Heart left ventricle (tissue), 16 donors: ENCODE data around the gene SPTBN1. TPM values are rescaled to one million over a fixed set of nuclear protein-coding genes. Genes with fewer than 3 reads are reported as not detected.

ENCODE experiments used
- ATAC-seq, 4 donors: fragments of 200-7000 bp; cut with Tn5 transposase; one replicate each; pipeline ENCODE4 v1.9.1; 2020 to 2022; ENCODE audit warnings: moderate library complexity in 4 of 4, mild to moderate bottlenecking in 3 of 4, moderate number of reproducible peaks in 1 of 4
- DNase-seq, 5 donors: peaks; one replicate each; pipeline ENCODE4 v3.0.0-alpha.2; 2020
- H3K27ac ChIP-seq, 12 donors: fragments of 200-600 bp; sonication (generic) in 4 of 12; one replicate each; pipeline versions ENCODE4 v1.5.0 to v1.8.0; 2016 to 2022; ENCODE audit warnings: mild to moderate bottlenecking in 2 of 12
- H3K27me3 ChIP-seq, 9 donors: fragments of 200-600 bp; sonication (generic) in 2 of 9; one replicate each; pipeline versions ENCODE4 v1.5.1 to v1.8.0; 2016 to 2022; ENCODE audit warnings: mild to moderate bottlenecking in 3 of 9
- H3K36me3 ChIP-seq, 9 donors: fragments of 200-600 bp; sonication (generic) in 2 of 9; one replicate each; pipeline versions ENCODE4 v1.5.0 to v1.8.0; 2018 to 2022; ENCODE audit warnings: mild to moderate bottlenecking in 2 of 9
- H3K4me1 ChIP-seq, 12 donors: fragments of 200-600 bp; sonication (generic) in 4 of 12; one replicate each; pipeline versions ENCODE4 v1.5.0 to v1.8.0; 2016 to 2022; ENCODE audit warnings: mild to moderate bottlenecking in 3 of 12
- H3K4me3 ChIP-seq, 12 donors: fragments of 200-600 bp; sonication (generic) in 4 of 12; one replicate each; pipeline versions ENCODE4 v1.5.0 to v1.8.0; 2017 to 2022; ENCODE audit warnings: mild to moderate bottlenecking in 9 of 12, moderate library complexity in 4 of 12
- H3K9me3 ChIP-seq, 12 donors: fragments of 200-600 bp; sonication (generic) in 4 of 12; one replicate each; pipeline versions ENCODE4 v1.5.0 to v1.8.0; 2016 to 2022; ENCODE audit warnings: mild to moderate bottlenecking in 1 of 12
- POLR2A ChIP-seq, 2 donors: fragments of 450-650 bp; IDR thresholded peaks; one replicate each; pipeline ENCODE4 v1.6.1; 2017; ENCODE audit warnings: antibody characterized with exemption in 2 of 2, mild to moderate bottlenecking in 2 of 2, moderate library complexity in 2 of 2
- WGBS, 4 donors: extraction: QIAGEN DNeasy Blood & Tissue Kit in 2 of 4; methylation state at CpG; one replicate each; pipeline versions ENCODE4 v1.1.5 to v1.1.7; 2013 to 2018; 5-methylcytosine and 5-hydroxymethylcytosine counted together
- intact Hi-C, 10 donors: fragments of 100-400 bp; cut with DNase I; formaldehyde crosslinking; loops; one replicate each; pipeline versions ENCODE4 v1.11.1 to v1.14.2; 2022
- polyA plus RNA-seq, 2 donors: library from polyadenylated mRNA; stranded (reverse); fragments of 200-250 nt; gene quantifications; one replicate each; pipeline ENCODE4 v1.2.3, GENCODE V29; 2013
- total RNA-seq, 9 donors: library from RNA; depleted of rRNA in 2 of 9; stranded (reverse); fragments of >200 nt in 2 of 9; fragmentation: NEBNext Ultra II Directional in 3 of 9; extraction: Animal tissue kit (Norgen Biotek cat#: 25700) in 3 of 9; gene quantifications; one replicate each; pipeline versions ENCODE4 v1.1.0 to v1.2.4, GENCODE V29; 2016 to 2023
- TF ChIP-seq, protein P1 (sequence below), 12 donors: fragments of 200-600 bp; sonication (generic) in 4 of 12; IDR thresholded peaks; one replicate each; pipeline versions ENCODE4 v1.5.0 to v1.8.0; 2018 to 2022; ENCODE audit warnings: antibody characterized with exemption in 12 of 12, mild to moderate bottlenecking in 5 of 12
- donor health status: ischemic (EF 13 %, LVEDD 7.1; RV severe dilation, severe dysfunction).
- donor health status: healthy with polysubstance abuse.
- donor health status: DM: no; HTN: yes; CAD: no.
- donor health status: DM: no; HTN: no; CAD: no.
- donor health status: ischemic (EF 25% LVEDD 6.9; RV normal size, moderate dysfunction).
- donor health status: ischemic (EF 25% LVEDD 5.7; RV mildly dilated, moderate dysfunction).
- donor health status: healthy.
- donor health status: DM: yes; HTN: yes; CAD: no.
- donor health status: ischemic (EF 35%, LVEDD 5.7; RV mildly dilated, moderate dysfunction).
- donor health status: nonischemic (EF 11% LVEDD 7.7; RV severe dilation, severe dysfunction).
- donor health status: DM: yes; HTN: yes; CAD: no.
- donor health status: PGD.
- donor health status: ischemic (EF 29% LVEDD 5.4; RV normal size, mild dysfunction).
- donor health status: nonischemic (EF 23%, LVEDD 6.1; RV moderate dilation, normal function).

Gene SPTBN1
- total and polyA plus RNA-seq, 11 donors: 124 to 659 (median 422) TPM

DNA sequence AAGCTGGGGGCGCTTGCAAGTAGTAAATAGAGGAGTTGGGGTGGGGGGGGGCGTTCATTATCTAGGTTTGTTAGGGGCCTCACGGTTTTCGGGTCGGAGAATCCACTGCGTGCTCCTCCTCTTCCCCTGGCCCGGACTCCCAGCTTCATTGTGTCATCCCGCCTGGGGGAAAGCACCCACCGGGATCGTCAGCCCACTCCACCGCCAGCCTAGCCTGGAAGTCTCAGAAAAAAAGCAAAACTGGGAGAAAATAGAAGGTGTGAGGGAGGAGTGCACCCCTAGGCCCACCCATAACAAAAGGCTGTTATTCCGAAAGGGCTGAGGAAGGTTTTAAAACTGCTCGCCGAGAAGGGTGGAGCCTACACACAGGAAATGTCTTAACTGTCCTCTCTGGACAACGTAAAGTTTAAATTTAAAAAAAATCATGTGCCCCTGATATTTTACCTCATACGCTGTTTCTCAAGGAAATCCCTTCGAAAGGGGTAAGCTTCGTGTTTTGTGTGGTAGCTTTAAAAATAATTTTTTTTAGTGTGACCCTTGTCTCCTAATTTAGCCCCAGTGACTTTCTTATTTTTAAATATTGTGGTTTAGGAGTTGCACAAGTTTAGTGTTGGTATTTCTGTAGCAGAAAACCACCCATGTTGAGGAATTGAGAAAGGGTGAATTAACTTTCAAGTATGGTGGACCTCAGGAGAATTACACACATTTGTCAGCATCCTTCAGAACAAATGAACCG lies 104.2 kb downstream of the SPTBN1 start:
- peak overlapping the region in 10 of 12 donors; percentile 25 to 67 (median 56) for H3K4me3 ChIP-seq
- TF ChIP-seq, protein P1, sequence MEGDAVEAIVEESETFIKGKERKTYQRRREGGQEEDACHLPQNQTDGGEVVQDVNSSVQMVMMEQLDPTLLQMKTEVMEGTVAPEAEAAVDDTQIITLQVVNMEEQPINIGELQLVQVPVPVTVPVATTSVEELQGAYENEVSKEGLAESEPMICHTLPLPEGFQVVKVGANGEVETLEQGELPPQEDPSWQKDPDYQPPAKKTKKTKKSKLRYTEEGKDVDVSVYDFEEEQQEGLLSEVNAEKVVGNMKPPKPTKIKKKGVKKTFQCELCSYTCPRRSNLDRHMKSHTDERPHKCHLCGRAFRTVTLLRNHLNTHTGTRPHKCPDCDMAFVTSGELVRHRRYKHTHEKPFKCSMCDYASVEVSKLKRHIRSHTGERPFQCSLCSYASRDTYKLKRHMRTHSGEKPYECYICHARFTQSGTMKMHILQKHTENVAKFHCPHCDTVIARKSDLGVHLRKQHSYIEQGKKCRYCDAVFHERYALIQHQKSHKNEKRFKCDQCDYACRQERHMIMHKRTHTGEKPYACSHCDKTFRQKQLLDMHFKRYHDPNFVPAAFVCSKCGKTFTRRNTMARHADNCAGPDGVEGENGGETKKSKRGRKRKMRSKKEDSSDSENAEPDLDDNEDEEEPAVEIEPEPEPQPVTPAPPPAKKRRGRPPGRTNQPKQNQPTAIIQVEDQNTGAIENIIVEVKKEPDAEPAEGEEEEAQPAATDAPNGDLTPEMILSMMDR (IDR thresholded peaks at IDR 0.05): no peak
- no peak for TF ChIP-seq POLR2A (IDR thresholded peaks at IDR 0.05)
- DNase-seq: peak in 2 of 5 donors; percentile 41 to 66
- H3K27me3 ChIP-seq: no peaks in the 10 kb centered on the region
- H3K4me1 ChIP-seq: peaks cover 24 to 95% (median 86%) of the 10 kb centered on the region in 12 donors
- no peaks in the 10 kb centered on the region for H3K9me3 ChIP-seq
- 13 to 25% (median 20%) methylated on average over 19 of the region's 19 CpGs for WGBS, 4 donors
- ATAC-seq: peak in 3 of 4 donors; percentile 27 to 65 (median 37)
- H3K27ac ChIP-seq: peak overlapping the region; percentile 64 to 94 (median 84)
- H3K36me3 ChIP-seq: peaks cover 0 to 7% (median 0%) of the 10 kb centered on the region in 9 donors
- intact Hi-C loops: loop anchor here in 2 of 10 donors (5.0 kb wide), 2 partner anchors 33 to 37 kb away; no protein-coding TSS in a partner anchor

DNA sequence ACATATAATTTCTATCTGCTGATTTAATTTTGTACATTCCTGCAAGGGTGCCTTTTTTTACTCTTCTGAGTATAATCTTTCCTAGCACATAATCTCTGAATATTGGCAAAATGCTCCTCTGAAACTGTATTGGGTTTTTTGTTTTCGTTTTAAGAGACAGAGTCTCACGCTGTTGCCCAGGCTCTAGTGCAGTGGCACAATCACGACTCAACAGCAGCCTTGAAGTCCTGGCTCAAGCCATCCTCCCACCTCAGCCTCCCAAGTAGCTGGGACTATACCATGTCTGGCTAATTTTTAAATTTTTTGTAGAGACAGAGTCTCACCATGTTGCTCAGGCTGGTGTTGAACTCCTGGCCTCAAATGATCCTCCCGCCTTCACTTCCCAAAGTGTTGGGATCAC lies 104.9 kb downstream of the SPTBN1 start:
- WGBS, 4 donors: 44 to 61% (median 48%) methylated on average over 3 to 4 of the region's 4 CpGs
- H3K4me1 ChIP-seq: peaks cover 24 to 94% (median 82%) of the 10 kb centered on the region in 12 donors
- intact Hi-C loops: loop anchor here in 2 of 10 donors (5.0 kb wide), 2 partner anchors 34 to 36 kb away; no protein-coding TSS in a partner anchor

DNA sequence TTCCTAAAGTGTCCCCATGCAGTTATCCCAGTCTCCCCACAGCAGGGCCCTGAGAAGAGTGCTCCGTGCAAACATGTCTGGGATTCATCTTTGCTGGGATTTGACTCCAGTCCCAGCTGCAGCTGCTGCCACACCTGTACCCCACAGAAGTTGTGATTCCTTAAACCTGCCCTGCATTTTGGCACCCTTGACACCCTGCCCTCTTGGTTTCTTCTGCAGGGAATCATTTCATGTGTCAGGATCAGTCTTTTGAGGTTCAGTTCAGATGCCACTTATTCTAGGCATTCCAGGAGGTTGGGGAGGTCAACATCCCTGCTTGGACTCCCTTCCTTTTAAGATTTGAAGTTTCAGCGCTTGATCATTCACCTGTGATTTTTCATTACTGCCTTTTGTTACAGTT lies 108.3 kb downstream of the SPTBN1 start:
- Histone ChIP-seq H3K27me3 (no peaks in the 10 kb centered on the region), H3K4me3 (no peak overlapping the region), H3K4me1 (peaks cover 13 to 88% (median 72%) of the 10 kb centered on the region in 12 donors), H3K27ac (no peak overlapping the region), H3K9me3 (no peaks in the 10 kb centered on the region), H3K36me3 (peaks cover 0 to 18% (median 0%) of the 10 kb centered on the region in 9 donors)
- intact Hi-C loops: loop anchor here in 2 of 10 donors (5.0 kb wide), 2 partner anchors 33 to 37 kb away; no protein-coding TSS in a partner anchor
- ATAC-seq (no peak), DNase-seq (no peak)
- WGBS, 4 donors: 62 to 81% (median 63%) methylated on average over 2 of the region's 2 CpGs
- TF ChIP-seq POLR2A (IDR thresholded peaks at IDR 0.05): no peak
- TF ChIP-seq, protein P1 (IDR thresholded peaks at IDR 0.05): no peak

More for the DNA sequence above, 104.9 kb downstream of the SPTBN1 start:
- Histone ChIP-seq H3K36me3 (peaks cover 0 to 7% (median 0%) of the 10 kb centered on the region in 9 donors), H3K4me3 (peak overlapping the region in 7 of 12 donors; percentile 25 to 67 (median 56)), H3K27ac (peak overlapping the region in 10 of 12 donors; percentile 78 to 94 (median 84)), H3K27me3 (no peaks in the 10 kb centered on the region), H3K9me3 (no peaks in the 10 kb centered on the region)
- ATAC-seq (no peak), DNase-seq (no peak)
- TF ChIP-seq POLR2A (IDR thresholded peaks at IDR 0.05): no peak
- TF ChIP-seq, protein P1 (IDR thresholded peaks at IDR 0.05): no peak

DNA sequence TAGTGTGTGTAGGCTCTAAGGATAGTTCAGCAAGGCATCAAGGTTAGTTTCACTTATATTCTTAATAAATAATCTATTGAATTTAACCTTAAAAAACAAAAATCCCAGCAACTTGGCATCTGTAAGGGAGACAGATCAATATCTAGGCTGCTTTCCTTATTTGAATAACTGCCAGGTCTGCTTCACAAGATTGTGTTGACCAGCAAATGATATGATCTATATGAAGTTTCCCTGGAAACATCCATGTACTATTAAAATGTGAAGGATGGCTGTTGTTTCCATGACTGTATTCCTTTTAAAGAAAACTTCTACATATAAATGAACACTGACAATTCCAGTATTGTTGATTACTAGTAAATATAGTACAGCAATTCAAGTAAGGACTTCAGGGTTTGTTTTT lies 109.4 kb downstream of the SPTBN1 start:
- H3K9me3 ChIP-seq: no peaks in the 10 kb centered on the region
- peak overlapping the region in 1 of 12 donors; percentile 27 for H3K27ac ChIP-seq
- ATAC-seq: no peak
- TF ChIP-seq POLR2A (IDR thresholded peaks at IDR 0.05): no peak
- TF ChIP-seq, protein P1 (IDR thresholded peaks at IDR 0.05): no peak
- no peaks in the 10 kb centered on the region for H3K27me3 ChIP-seq
- DNase-seq: no peak
- peaks cover 0 to 18% (median 0%) of the 10 kb centered on the region in 9 donors for H3K36me3 ChIP-seq
- peaks cover 17 to 88% (median 74%) of the 10 kb centered on the region in 12 donors for H3K4me1 ChIP-seq
- intact Hi-C loops: no loop called here
- no peak overlapping the region for H3K4me3 ChIP-seq
